Measurements from ENCODE around the gene CLSTN1. TPM values are rescaled to one million over a fixed set of nuclear protein-coding genes. Genes with fewer than 3 reads are reported as not detected.
"Not testable (repeated sequence)": the region's sequence is repeated elsewhere in the genome, so short reads cannot be mapped to it uniquely, and the experiment has no call there.

Gene CLSTN1
- total and polyA plus RNA-seq, 5 donors: 51.4 to 72.1 (median 69.4) TPM

- H3K9me3 ChIP-seq (ENCODE audit: control insufficient read depth, low read length): no peaks in the 10 kb centered on the region
- WGBS: 91% methylated on average over 6 of the region's 6 CpGs
- no peak for DNase-seq
- intact Hi-C loops (cut with DNase I): no loop called here
- H3K4me1 ChIP-seq (ENCODE audit: control insufficient read depth, insufficient read depth, low read length): no peaks in the 10 kb centered on the region
- no peak overlapping the region for H3K4me3 ChIP-seq (ENCODE audit: low read length)
- H3K27me3 ChIP-seq (ENCODE audit: control insufficient read depth, insufficient read depth): no peaks in the 10 kb centered on the region
- H3K27ac ChIP-seq (ENCODE audit: low read length): no peak overlapping the region
- ATAC-seq: no peak
Measured at GRCh38 chr1:9814619-9815018, 9.1 kb downstream of the CLSTN1 start.

DNA sequence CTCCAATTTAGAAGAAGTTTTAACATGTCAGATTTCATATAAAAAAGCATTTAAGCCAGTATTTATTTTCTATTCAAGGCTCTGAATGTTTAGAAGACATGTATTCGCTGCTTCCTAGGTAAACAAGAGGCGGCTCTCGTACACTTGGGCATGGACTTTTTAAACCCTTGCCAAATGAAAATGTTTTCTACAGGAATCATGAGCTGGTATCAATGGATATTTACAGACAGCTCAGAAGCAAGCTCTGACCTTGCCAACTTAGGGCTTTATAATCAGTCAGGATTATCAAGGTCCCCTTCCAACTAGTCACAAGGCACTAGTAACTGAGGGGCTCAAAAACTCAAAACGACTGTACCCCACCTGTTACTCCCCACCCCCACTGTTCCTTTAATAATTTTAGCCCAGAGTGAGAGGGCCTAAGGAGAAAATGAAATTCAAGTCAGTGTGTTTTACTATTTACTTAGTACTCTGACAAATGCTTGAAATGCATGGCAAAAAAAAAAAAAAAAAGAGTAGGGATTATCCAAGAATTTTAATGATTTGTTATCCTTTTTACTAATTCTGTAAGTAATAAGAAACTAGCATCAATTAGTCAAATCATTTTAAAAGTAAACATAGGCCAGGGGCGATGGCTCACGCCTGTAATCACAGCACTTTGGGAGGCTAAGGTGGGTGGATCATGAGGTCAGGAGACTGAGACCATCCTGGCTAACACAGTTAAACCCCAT, 12.4 kb downstream of the CLSTN1 start:
- Histone ChIP-seq H3K4me1 (ENCODE audit: control insufficient read depth, insufficient read depth, low read length) (peaks cover 7% of the 10 kb centered on the region), H3K27ac (ENCODE audit: low read length) (no peak overlapping the region), H3K27me3 (ENCODE audit: control insufficient read depth, insufficient read depth) (no peaks in the 10 kb centered on the region), H3K9me3 (ENCODE audit: control insufficient read depth, low read length) (no peaks in the 10 kb centered on the region), H3K4me3 (ENCODE audit: low read length) (no peak overlapping the region)
- DNase-seq: no peak
- ATAC-seq: no peak
- WGBS: 76% methylated on average over 6 of the region's 6 CpGs
- intact Hi-C loops (cut with DNase I): no loop called here

DNA sequence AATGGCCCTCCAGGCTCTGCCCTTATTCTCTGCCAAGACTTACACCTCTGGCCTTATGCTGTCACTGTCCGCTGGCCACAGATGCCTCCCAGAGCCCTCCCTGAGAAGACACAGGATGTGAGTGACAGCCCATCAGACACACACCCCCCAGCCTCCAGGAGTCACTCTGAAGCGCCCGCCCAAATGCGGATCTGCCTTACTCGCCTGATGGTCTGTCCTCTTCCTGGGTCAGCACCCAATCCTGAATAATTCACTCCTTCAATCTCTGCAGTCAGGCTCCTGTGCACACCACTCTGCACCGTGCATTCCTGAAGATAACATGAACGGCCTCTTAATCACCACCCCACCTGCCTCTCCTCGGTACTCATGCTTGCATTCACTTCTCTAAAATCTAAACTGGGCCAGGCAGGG, 14.7 kb downstream of the CLSTN1 start:
- intact Hi-C loops (cut with DNase I): no loop called here
- peak in 1 of 2 donors; percentile 48 for ATAC-seq

DNA sequence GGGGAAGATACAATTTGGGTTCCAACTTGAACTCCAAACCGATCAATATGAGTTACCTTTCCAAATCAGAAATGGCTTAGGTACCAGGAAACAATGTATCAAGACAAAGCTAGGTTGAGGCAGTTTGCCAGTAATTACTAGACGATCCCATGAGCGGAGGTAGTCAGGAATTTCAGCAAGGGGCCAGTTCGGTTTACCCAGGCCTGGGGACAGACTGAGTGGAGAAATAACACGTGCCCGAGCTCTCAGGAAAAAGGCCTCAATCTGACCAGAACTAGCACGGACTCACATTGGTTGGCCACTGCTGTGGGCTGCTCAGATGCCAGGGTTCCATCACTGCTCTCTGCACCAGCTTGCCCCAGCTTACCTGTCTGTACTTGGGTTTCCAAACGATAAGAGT, 15.3 kb downstream of the CLSTN1 start:
- Histone ChIP-seq H3K27ac (ENCODE audit: low read length) (no peak overlapping the region), H3K4me1 (ENCODE audit: control insufficient read depth, insufficient read depth, low read length) (peaks cover 7% of the 10 kb centered on the region), H3K27me3 (ENCODE audit: control insufficient read depth, insufficient read depth) (no peaks in the 10 kb centered on the region), H3K4me3 (ENCODE audit: low read length) (no peak overlapping the region), H3K9me3 (ENCODE audit: control insufficient read depth, low read length) (no peaks in the 10 kb centered on the region)
- WGBS: 77% methylated on average over 8 of the region's 8 CpGs
- ATAC-seq (no peak), DNase-seq (no peak)
- intact Hi-C loops (cut with DNase I): no loop called here

More for the DNA sequence above, 14.7 kb downstream of the CLSTN1 start:
- Histone ChIP-seq H3K27ac (ENCODE audit: low read length) (no peak overlapping the region), H3K4me3 (ENCODE audit: low read length) (no peak overlapping the region), H3K4me1 (ENCODE audit: control insufficient read depth, insufficient read depth, low read length) (peaks cover 7% of the 10 kb centered on the region), H3K27me3 (ENCODE audit: control insufficient read depth, insufficient read depth) (no peaks in the 10 kb centered on the region), H3K9me3 (ENCODE audit: control insufficient read depth, low read length) (no peaks in the 10 kb centered on the region)
- 49% methylated on average over 8 of the region's 8 CpGs for WGBS
- no peak for DNase-seq

DNA sequence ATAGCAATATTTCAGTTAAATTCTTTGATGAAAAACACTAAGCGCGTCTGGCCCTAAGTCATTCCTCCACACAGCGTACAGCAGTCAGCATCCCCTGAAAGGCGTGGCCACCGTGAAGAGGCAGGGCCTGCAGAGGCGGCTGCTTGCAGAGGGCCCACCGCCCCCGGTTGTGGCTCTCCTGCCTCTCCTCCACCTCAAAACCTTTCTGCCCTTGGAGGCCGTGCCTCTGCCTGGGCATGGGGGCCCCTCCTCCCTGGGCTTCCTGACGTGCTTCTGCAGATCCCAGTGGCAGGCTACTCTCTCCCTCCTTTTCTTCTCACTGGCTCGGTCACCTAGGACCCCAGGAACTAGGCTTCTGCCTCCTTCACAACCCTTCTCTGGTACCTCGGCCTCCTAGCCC, 16.2 kb downstream of the CLSTN1 start:
- H3K4me1 ChIP-seq (ENCODE audit: control insufficient read depth, insufficient read depth, low read length): peaks cover 7% of the 10 kb centered on the region
- intact Hi-C loops (cut with DNase I): no loop called here
- H3K27me3 ChIP-seq (ENCODE audit: control insufficient read depth, insufficient read depth): no peaks in the 10 kb centered on the region
- 72% methylated on average over 12 of the region's 12 CpGs for WGBS
- no peak overlapping the region for H3K4me3 ChIP-seq (ENCODE audit: low read length)
- ATAC-seq (no peak), DNase-seq (no peak)
- H3K27ac ChIP-seq (ENCODE audit: low read length): no peak overlapping the region
- H3K9me3 ChIP-seq (ENCODE audit: control insufficient read depth, low read length): no peaks in the 10 kb centered on the region

DNA sequence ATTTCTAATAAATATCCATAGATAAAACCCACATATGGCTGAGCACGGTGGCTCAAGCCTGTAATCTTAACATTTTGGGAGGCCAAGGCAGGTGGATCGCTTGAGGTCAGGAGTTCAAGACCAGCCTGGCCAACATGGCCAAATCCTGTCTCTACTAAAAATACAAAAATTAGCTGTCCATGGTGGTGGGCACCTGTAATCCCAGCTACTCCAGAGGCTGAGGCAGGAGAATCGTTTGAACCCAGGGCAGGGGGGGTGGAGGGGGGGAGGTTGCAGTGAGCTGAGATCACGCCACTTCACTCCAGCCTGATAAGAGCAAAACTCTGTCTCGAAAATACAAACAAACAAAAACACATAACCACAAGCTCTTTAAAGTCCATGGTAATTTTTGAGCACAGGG, 17.8 kb downstream of the CLSTN1 start:
- H3K27me3 ChIP-seq (ENCODE audit: control insufficient read depth, insufficient read depth); H3K4me1 ChIP-seq (ENCODE audit: control insufficient read depth, insufficient read depth, low read length); H3K27ac ChIP-seq (ENCODE audit: low read length); H3K4me3 ChIP-seq (ENCODE audit: low read length); DNase-seq; ATAC-seq; H3K9me3 ChIP-seq (ENCODE audit: control insufficient read depth, low read length); intact Hi-C loops (cut with DNase I): not testable (repeated sequence)
- WGBS: 81% methylated on average over 5 of the region's 5 CpGs

DNA sequence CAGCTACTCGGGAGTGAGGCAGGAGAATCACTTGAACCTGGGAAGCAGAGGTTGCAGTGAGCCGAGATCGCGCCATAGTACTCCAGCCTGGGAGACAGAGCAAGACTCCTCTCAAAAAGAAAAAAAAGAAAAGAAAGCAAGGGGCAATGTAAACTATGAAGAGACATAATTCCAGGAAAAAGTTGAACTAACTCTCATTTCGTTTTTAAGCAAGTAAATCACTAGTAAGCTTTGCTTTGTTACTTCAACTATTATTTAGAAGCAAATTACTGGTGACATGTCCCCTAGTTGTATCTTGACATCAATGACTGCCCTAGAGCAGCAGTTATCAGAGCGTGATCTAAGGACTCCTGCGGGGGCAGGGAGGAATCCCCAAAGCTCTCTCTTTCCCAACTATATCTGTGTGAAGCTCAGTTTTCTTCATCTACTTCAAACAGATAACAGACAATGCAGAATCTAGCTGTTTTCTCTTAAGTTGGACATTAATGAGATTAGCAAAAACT, 18.7 kb downstream of the CLSTN1 start:
- H3K27me3 ChIP-seq (ENCODE audit: control insufficient read depth, insufficient read depth): no peaks in the 10 kb centered on the region
- DNase-seq: no peak
- 74% methylated on average over 7 of the region's 7 CpGs for WGBS
- no peak for ATAC-seq
- no peak overlapping the region for H3K27ac ChIP-seq (ENCODE audit: low read length)
- peaks cover 7% of the 10 kb centered on the region for H3K4me1 ChIP-seq (ENCODE audit: control insufficient read depth, insufficient read depth, low read length)
- intact Hi-C loops (cut with DNase I): no loop called here
- no peak overlapping the region for H3K4me3 ChIP-seq (ENCODE audit: low read length)
- no peaks in the 10 kb centered on the region for H3K9me3 ChIP-seq (ENCODE audit: control insufficient read depth, low read length)

- DNase-seq; H3K4me1 ChIP-seq (ENCODE audit: control insufficient read depth, insufficient read depth, low read length); ATAC-seq; H3K4me3 ChIP-seq (ENCODE audit: low read length); intact Hi-C loops (cut with DNase I); H3K27ac ChIP-seq (ENCODE audit: low read length); H3K9me3 ChIP-seq (ENCODE audit: control insufficient read depth, low read length); H3K27me3 ChIP-seq (ENCODE audit: control insufficient read depth, insufficient read depth): not testable (repeated sequence)
- 95% methylated on average over 13 of the region's 13 CpGs for WGBS
Measured at GRCh38 chr1:9803003-9803918, 20.5 kb downstream of the CLSTN1 start.

DNA sequence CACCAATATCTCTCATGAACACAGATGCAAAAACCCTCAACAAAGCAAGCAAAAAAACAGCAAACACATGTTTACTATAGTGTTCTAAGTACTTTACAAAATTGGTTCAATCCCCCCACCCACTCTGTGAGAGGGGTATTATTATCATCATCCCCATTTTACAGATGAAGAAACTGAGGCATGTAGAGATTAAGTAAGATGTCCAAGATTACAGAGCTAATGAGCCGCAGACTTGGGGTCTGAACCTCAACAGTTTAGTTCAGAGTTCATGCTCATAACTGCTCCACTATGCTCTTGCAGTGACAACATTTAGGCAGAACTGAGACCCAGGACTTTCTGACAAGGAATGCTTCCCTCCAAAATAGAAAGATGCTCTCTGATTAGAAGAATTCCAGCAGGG, 21.9 kb downstream of the CLSTN1 start:
- Histone ChIP-seq H3K27me3 (ENCODE audit: control insufficient read depth, insufficient read depth) (no peaks in the 10 kb centered on the region), H3K4me1 (ENCODE audit: control insufficient read depth, insufficient read depth, low read length) (peaks cover 4% of the 10 kb centered on the region), H3K4me3 (ENCODE audit: low read length) (no peak overlapping the region), H3K27ac (ENCODE audit: low read length) (no peak overlapping the region), H3K9me3 (ENCODE audit: control insufficient read depth, low read length) (no peaks in the 10 kb centered on the region)
- intact Hi-C loops (cut with DNase I): no loop called here
- WGBS: 94% methylated on average over 1 of the region's 1 CpG
- no peak for ATAC-seq
- no peak for DNase-seq

- ATAC-seq (peak; percentile 87 to 91), DNase-seq (peak in 2 of 3 donors; percentile 47 to 61)
- intact Hi-C loops (cut with DNase I): no loop called here
- Histone ChIP-seq H3K27ac (ENCODE audit: low read length) (peak overlapping the region; percentile 70), H3K9me3 (ENCODE audit: control insufficient read depth, low read length) (no peaks in the 10 kb centered on the region), H3K27me3 (ENCODE audit: control insufficient read depth, insufficient read depth) (no peaks in the 10 kb centered on the region), H3K4me1 (ENCODE audit: control insufficient read depth, insufficient read depth, low read length) (peaks cover 10% of the 10 kb centered on the region), H3K4me3 (ENCODE audit: low read length) (no peak overlapping the region)
- WGBS: 63% methylated on average over 11 of the region's 11 CpGs
Measured at GRCh38 chr1:9798236-9799130, 25.3 kb downstream of the CLSTN1 start.

All from right cardiac atrium (tissue), 5 donors.